ENCODE results near the gene DEFB121. TPM values are rescaled to one million over a fixed set of nuclear protein-coding genes. Genes with fewer than 3 reads are reported as not detected.

The DEFB121 gene
- polyA plus RNA-seq, 1 donor (not counting 4 experiments of a cell fraction or from before 2014, with no cell fraction given) = not detected

GRCh38 chr20:31390490-31390889, 15.5 kb downstream of the DEFB121 start, which contains the start of gene DEFB119:
TSS of gene DEFB119 (minus strand) at chr20:31390590. CDS start at chr20:31390483, 107 bp downstream.
- FAIRE-seq (no peak), DNase-seq (ENCODE audit: low read depth, low spot score) (no peak)
- Histone ChIP-seq H3K4me2 (ENCODE audit: control insufficient read depth, extremely low read depth, insufficient read depth, low read depth, low read length) (no peak within 1 kb of the TSS), H3K4me1 (ENCODE audit: control insufficient read depth, extremely low read depth, insufficient read depth, low read length) (no peaks in the 10 kb centered on the region), H3K79me2 (ENCODE audit: control insufficient read depth, insufficient read depth, low read length) (no peaks in the 10 kb centered on the region), H3K9me1 (ENCODE audit: control insufficient read depth, extremely low read depth, insufficient read depth, low read length) (no peaks in the 10 kb centered on the region), H3K9me3 (ENCODE audit: control insufficient read depth, low read depth, low read length) (no peaks in the 10 kb centered on the region), H3K36me3 (ENCODE audit: control insufficient read depth in 2 of 2, extremely low read depth in 1 of 2, insufficient read depth in 2 of 2, low read length in 2 of 2) (no peaks in the 10 kb centered on the region), H3K27ac (ENCODE audit: control insufficient read depth, insufficient read depth, low read length) (no peak within 1 kb of the TSS), H3K27me3 (ENCODE audit: control insufficient read depth, extremely low read depth, insufficient read depth, low read length) (no peaks in the 10 kb centered on the region), H3K9ac (ENCODE audit: control insufficient read depth, extremely low read depth, insufficient read depth, low read length) (no peak within 1 kb of the TSS), H4K20me1 (ENCODE audit: control insufficient read depth, extremely low read depth, insufficient read depth, low read length) (no peaks in the 10 kb centered on the region), H3K4me3 (ENCODE audit: control insufficient read depth in 2 of 3, extremely low read depth in 1 of 3, insufficient read depth in 2 of 3, low read depth in 1 of 3, low read length in 3 of 3) (no peak within 1 kb of the TSS), H2AFZ (ENCODE audit: control insufficient read depth, low read length) (no peak within 1 kb of the TSS)
- dilution Hi-C loops (cut with MboI; ENCODE audit: extremely low pct_ligation_motif_present, low sequenced_read_pairs) = no loop called here
- TF ChIP-seq CTCF (optimal IDR thresholded peaks at IDR 0.05 in 1 of 3, IDR thresholded peaks at IDR 0.05 in 1 of 3, conservative IDR thresholded peaks at IDR 0.05 in 1 of 3; ENCODE audit: extremely low read depth in 1 of 3, insufficient read depth in 2 of 3, low read length in 3 of 3) (no peak), EZH2 (IDR thresholded peaks at IDR 0.05; ENCODE audit: low read length) (no peak)

GRCh38 chr20:31374346-31374745, 31.7 kb downstream of the DEFB121 start:
- no peak overlapping the region for H3K4me3 ChIP-seq (ENCODE audit: control insufficient read depth in 2 of 3, extremely low read depth in 1 of 3, insufficient read depth in 2 of 3, low read depth in 1 of 3, low read length in 3 of 3)
- H3K36me3 ChIP-seq (ENCODE audit: control insufficient read depth in 2 of 2, extremely low read depth in 1 of 2, insufficient read depth in 2 of 2, low read length in 2 of 2) = no peaks in the 10 kb centered on the region
- FAIRE-seq = no peak
- no peaks in the 10 kb centered on the region for H3K9me3 ChIP-seq (ENCODE audit: control insufficient read depth, low read depth, low read length)
- H3K4me2 ChIP-seq (ENCODE audit: control insufficient read depth, extremely low read depth, insufficient read depth, low read depth, low read length) = no peak overlapping the region
- no peak overlapping the region for H2AFZ ChIP-seq (ENCODE audit: control insufficient read depth, low read length)
- H3K27ac ChIP-seq (ENCODE audit: control insufficient read depth, insufficient read depth, low read length) = no peak overlapping the region
- dilution Hi-C loops (cut with MboI; ENCODE audit: extremely low pct_ligation_motif_present, low sequenced_read_pairs) = no loop called here
- no peaks in the 10 kb centered on the region for H3K27me3 ChIP-seq (ENCODE audit: control insufficient read depth, extremely low read depth, insufficient read depth, low read length)
- H3K79me2 ChIP-seq (ENCODE audit: control insufficient read depth, insufficient read depth, low read length) = no peaks in the 10 kb centered on the region
- H4K20me1 ChIP-seq (ENCODE audit: control insufficient read depth, extremely low read depth, insufficient read depth, low read length) = no peaks in the 10 kb centered on the region
- no peak overlapping the region for H3K9ac ChIP-seq (ENCODE audit: control insufficient read depth, extremely low read depth, insufficient read depth, low read length)
- DNase-seq (ENCODE audit: low read depth, low spot score) = no peak
- H3K4me1 ChIP-seq (ENCODE audit: control insufficient read depth, extremely low read depth, insufficient read depth, low read length) = no peaks in the 10 kb centered on the region
- no peaks in the 10 kb centered on the region for H3K9me1 ChIP-seq (ENCODE audit: control insufficient read depth, extremely low read depth, insufficient read depth, low read length)
- TF ChIP-seq CTCF (optimal IDR thresholded peaks at IDR 0.05 in 1 of 3, IDR thresholded peaks at IDR 0.05 in 1 of 3, conservative IDR thresholded peaks at IDR 0.05 in 1 of 3; ENCODE audit: extremely low read depth in 1 of 3, insufficient read depth in 2 of 3, low read length in 3 of 3) (no peak), EZH2 (IDR thresholded peaks at IDR 0.05; ENCODE audit: low read length) (no peak)

All from keratinocyte (primary cell).